Right lobe of liver (tissue), 6 donors: Measurements from ENCODE around the gene GNG12. TPM values are rescaled to one million over a fixed set of nuclear protein-coding genes. Genes with fewer than 3 reads are reported as not detected.

ENCODE experiments used
- ATAC-seq, 4 donors: fragments of 200-7000 bp; cut with Tn5 transposase; one replicate each; pipeline ENCODE4 v1.9.1; 2020; ENCODE audit warnings: mild to moderate bottlenecking in 4 of 4, moderate library complexity in 4 of 4
- DNase-seq, 3 donors: peaks; one replicate each; pipeline ENCODE4 v3.0.0-alpha.2; 2020
- H3K27ac ChIP-seq, 3 donors: fragments of 200-600 bp; one replicate each; pipeline ENCODE4 v1.8.0; 2022
- H3K27me3 ChIP-seq, 2 donors: fragments of 200-600 bp; one replicate each; pipeline ENCODE4 v1.8.0; 2022
- H3K36me3 ChIP-seq, 4 donors: fragments of 200-600 bp; sonication (generic) in 1 of 4; one replicate each; pipeline versions ENCODE4 v1.5.1 to v1.8.0; 2017 to 2022; ENCODE audit warnings: control low read depth in 1 of 4
- H3K4me1 ChIP-seq, 4 donors: fragments of 200-600 bp; sonication (generic) in 1 of 4; one replicate each; pipeline versions ENCODE4 v1.5.1 to v1.8.0; 2017 to 2022; ENCODE audit warnings: control low read depth in 1 of 4
- H3K4me3 ChIP-seq, 3 donors: fragments of 200-600 bp; one replicate each; pipeline ENCODE4 v1.8.0; 2022
- H3K9me3 ChIP-seq, 4 donors: fragments of 200-600 bp; sonication (generic) in 1 of 4; one replicate each; pipeline versions ENCODE4 v1.5.1 to v1.8.0; 2017 to 2022; ENCODE audit warnings: control low read depth in 1 of 4
- POLR2A ChIP-seq: fragments of 450-650 bp; IDR thresholded peaks from one replicate; pipeline ENCODE4 v1.6.1; 2017; ENCODE audit warnings: antibody characterized with exemption, mild to moderate bottlenecking
- WGBS: methylation state at CpG from one replicate; pipeline ENCODE4 v1.1.6; 2018; ENCODE audit warnings: low coverage, low lambda C conversion rate; ENCODE audit not compliant: insufficient coverage; ENCODE audit errors: missing lambda C conversion rate; 5-methylcytosine and 5-hydroxymethylcytosine counted together
- intact Hi-C, 2 donors: fragments of 100-400 bp; cut with DNase I; formaldehyde crosslinking; loops; one replicate each; pipeline versions ENCODE4 v1.11.2 to v1.14.1; 2022
- total RNA-seq, 6 experiments: library from RNA; depleted of rRNA in 2 of 6; stranded (reverse); fragments of >200 nt in 2 of 6; fragmentation: NEBNext Ultra II Directional in 3 of 6; extraction: Animal tissue kit (Norgen Biotek cat#: 25700) in 3 of 6; gene quantifications; one replicate each; pipeline versions ENCODE4 v1.1.0 to v1.2.4, GENCODE V29; 2016 to 2023
- TF ChIP-seq, protein P1 (sequence below), 4 donors: fragments of 200-600 bp in 3 of 4; fragments of 450-650 bp in 1 of 4; IDR thresholded peaks; one replicate each; pipeline versions ENCODE4 v1.5.1 to v1.8.0; 2016 to 2022; ENCODE audit warnings: antibody characterized with exemption in 4 of 4, mild to moderate bottlenecking in 2 of 4
- donor health status: DM: no; HTN: yes; CAD: no.
- donor health status: DM: no; HTN: no; CAD: no.
- donor health status: DM: no; HTN: no; CAD: no.
- donor health status: DM: no; HTN: yes; CAD: no.
- donor health status: DM: no; HTN: yes; CAD: no.

The GNG12 gene
- total RNA-seq, 6 experiments from 2014 or later, result 18.8 to 52.7 (median 33.9) TPM

DNA sequence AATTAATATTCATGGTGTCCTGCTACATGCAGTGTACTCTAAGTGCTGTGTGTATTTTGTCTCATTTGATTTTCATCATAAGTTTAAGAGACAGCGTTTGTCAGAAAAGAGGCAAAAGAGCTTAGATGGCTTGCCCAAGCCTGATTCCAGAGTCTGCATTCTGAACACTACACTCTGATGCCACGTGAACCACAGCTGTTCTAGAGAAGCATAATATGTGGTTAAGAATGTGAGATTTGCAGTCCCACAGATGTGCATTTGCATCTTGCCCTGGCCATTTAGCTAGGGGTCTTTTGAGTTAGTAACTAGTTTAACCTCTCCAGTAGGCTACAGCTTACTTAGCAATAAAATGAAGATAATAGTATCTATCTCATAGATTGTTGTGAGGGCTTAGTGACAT is 157.5 kb downstream of the GNG12 start:
- Histone ChIP-seq H3K27me3 (no peaks in the 10 kb centered on the region), H3K9me3 (no peaks in the 10 kb centered on the region), H3K4me3 (no peak overlapping the region), H3K36me3 (no peaks in the 10 kb centered on the region), H3K4me1 (no peaks in the 10 kb centered on the region), H3K27ac (no peak overlapping the region)
- no peak for DNase-seq
- ATAC-seq, result no peak
- intact Hi-C loops, result no loop called here
- TF ChIP-seq, protein P1, sequence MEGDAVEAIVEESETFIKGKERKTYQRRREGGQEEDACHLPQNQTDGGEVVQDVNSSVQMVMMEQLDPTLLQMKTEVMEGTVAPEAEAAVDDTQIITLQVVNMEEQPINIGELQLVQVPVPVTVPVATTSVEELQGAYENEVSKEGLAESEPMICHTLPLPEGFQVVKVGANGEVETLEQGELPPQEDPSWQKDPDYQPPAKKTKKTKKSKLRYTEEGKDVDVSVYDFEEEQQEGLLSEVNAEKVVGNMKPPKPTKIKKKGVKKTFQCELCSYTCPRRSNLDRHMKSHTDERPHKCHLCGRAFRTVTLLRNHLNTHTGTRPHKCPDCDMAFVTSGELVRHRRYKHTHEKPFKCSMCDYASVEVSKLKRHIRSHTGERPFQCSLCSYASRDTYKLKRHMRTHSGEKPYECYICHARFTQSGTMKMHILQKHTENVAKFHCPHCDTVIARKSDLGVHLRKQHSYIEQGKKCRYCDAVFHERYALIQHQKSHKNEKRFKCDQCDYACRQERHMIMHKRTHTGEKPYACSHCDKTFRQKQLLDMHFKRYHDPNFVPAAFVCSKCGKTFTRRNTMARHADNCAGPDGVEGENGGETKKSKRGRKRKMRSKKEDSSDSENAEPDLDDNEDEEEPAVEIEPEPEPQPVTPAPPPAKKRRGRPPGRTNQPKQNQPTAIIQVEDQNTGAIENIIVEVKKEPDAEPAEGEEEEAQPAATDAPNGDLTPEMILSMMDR (IDR thresholded peaks at IDR 0.05), result no peak
- TF ChIP-seq POLR2A, result no peak
- 68% methylated on average over 2 of the region's 2 CpGs for WGBS

GRCh38 chr1:67674260-67675011 is 158.8 kb downstream of the GNG12 start:
- no peaks in the 10 kb centered on the region for H3K9me3 ChIP-seq
- ATAC-seq, result peak in 3 of 4 donors; percentile 19 to 53 (median 36)
- no peaks in the 10 kb centered on the region for H3K27me3 ChIP-seq
- H3K4me1 ChIP-seq, result no peaks in the 10 kb centered on the region
- intact Hi-C loops, result no loop called here
- no peak overlapping the region for H3K27ac ChIP-seq
- H3K36me3 ChIP-seq, result no peaks in the 10 kb centered on the region
- H3K4me3 ChIP-seq, result no peak overlapping the region
- 41% methylated on average over 4 of the region's 4 CpGs for WGBS
- TF ChIP-seq, protein P1 (IDR thresholded peaks at IDR 0.05), result no peak
- TF ChIP-seq POLR2A, result no peak
- DNase-seq, result no peak

DNA sequence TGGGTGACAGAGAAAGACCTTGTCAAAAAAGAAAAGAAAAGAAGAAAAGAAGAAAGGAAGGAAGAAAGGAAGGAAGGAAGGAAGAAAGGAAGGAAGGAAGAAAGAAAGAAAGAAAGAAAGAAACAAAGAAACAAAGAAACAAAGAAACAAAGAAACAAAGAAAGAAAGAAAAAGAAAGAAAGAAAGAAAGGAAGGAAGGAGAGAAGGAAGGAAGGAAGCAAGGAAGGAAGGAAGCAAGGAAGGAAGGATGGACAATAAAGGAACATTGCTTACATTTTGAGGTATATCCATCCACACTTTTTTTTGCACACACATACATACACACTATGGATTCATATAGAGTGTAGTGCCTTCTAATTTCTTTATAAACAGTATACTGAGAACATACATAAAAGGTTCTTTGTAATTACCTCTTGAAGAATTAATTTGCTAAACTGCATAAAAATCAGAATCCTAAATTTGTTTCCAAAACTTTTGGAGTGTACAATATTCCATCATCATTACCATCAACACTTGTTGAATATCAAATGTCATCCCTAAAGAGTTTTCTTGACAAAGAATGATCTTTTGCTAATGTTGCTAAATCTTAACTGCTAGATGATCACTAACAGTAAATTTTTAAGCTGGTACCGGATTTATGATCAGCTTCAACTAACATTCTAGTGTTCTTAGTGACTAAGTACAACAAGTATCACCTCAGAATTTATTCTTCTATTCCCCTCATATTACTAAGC is 159.6 kb downstream of the GNG12 start:
- TF ChIP-seq, protein P1 (IDR thresholded peaks at IDR 0.05), result no peak
- no peak for TF ChIP-seq POLR2A
- intact Hi-C loops, result no loop called here

DNA sequence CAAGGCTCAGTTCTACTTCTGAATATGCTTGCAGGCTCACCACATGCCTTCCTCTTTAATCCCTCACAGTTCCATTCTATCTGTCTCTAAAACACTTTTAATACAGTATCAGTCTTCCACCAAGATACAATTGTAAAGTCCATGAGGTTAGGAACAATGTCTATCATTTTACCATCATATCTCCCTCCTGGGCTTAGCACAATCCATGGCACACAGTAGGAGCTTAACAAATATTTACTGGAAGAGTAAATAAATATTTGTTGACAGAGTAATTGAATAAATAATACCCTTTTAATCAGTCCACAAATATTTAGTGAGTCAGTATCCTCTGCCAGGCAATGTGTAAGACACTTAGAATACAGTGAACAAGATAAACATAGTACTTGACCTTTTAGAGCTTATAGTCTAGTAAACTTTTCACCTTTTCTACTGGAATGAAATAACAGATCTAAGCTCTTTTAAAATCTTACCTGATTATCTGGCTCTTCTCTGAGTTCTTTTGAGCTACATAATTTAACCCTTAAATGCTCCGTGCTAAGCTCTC is 160.9 kb downstream of the GNG12 start:
- 100% methylated on average over 1 of the region's 1 CpG for WGBS
- intact Hi-C loops, result no loop called here
- TF ChIP-seq, protein P1 (IDR thresholded peaks at IDR 0.05), result no peak
- no peak for TF ChIP-seq POLR2A
- H3K27ac ChIP-seq, result no peak overlapping the region
- no peaks in the 10 kb centered on the region for H3K36me3 ChIP-seq
- H3K4me3 ChIP-seq, result no peak overlapping the region
- H3K4me1 ChIP-seq, result no peaks in the 10 kb centered on the region
- no peak for DNase-seq
- H3K9me3 ChIP-seq, result no peaks in the 10 kb centered on the region
- H3K27me3 ChIP-seq, result no peaks in the 10 kb centered on the region
- peak in 1 of 4 donors; percentile 62 for ATAC-seq

More for the DNA sequence above, 159.6 kb downstream of the GNG12 start:
- WGBS, result 92% methylated on average over 1 of the region's 1 CpG
- Histone ChIP-seq H3K4me3 (no peak overlapping the region), H3K9me3 (no peaks in the 10 kb centered on the region), H3K27ac (no peak overlapping the region), H3K27me3 (no peaks in the 10 kb centered on the region), H3K36me3 (no peaks in the 10 kb centered on the region), H3K4me1 (no peaks in the 10 kb centered on the region)
- ATAC-seq (no peak), DNase-seq (no peak)
